Measurements from ENCODE around the gene GBP2.
A peak's percentile ranks its signal among the peaks of the same experiment; 100 is the strongest.

GBP2 gene

GRCh38 chr1:89125913-89126580, at the start of gene GBP2:
TSS of gene GBP2 (minus strand) at chr1:89126114. CDS start at chr1:89121966, 4,148 bp downstream.
- peak; percentile 42 for DNase-seq (ENCODE audit: extremely low read depth, low read depth)
- TF ChIP-seq CTCF (IDR thresholded peaks at IDR 0.05; ENCODE audit: low read depth, low read length, missing control alignments): no peak
- H3K4me3 ChIP-seq (replicated peaks; ENCODE audit: low read depth, low read length): peak within 1 kb of the TSS; percentile 10

GRCh38 chr1:89174491-89174890, 48.6 kb upstream of the GBP2 start:
- DNase-seq (ENCODE audit: extremely low read depth, low read depth): no peak
- H3K4me3 ChIP-seq (replicated peaks; ENCODE audit: low read depth, low read length): no peak overlapping the region
- TF ChIP-seq CTCF (IDR thresholded peaks at IDR 0.05; ENCODE audit: low read depth, low read length, missing control alignments): no peak

GRCh38 chr1:89172468-89173143, 46.7 kb upstream of the GBP2 start:
- TF ChIP-seq CTCF (IDR thresholded peaks at IDR 0.05; ENCODE audit: low read depth, low read length, missing control alignments): no peak
- no peak overlapping the region for H3K4me3 ChIP-seq (replicated peaks; ENCODE audit: low read depth, low read length)
- no peak for DNase-seq (ENCODE audit: extremely low read depth, low read depth)

DNA sequence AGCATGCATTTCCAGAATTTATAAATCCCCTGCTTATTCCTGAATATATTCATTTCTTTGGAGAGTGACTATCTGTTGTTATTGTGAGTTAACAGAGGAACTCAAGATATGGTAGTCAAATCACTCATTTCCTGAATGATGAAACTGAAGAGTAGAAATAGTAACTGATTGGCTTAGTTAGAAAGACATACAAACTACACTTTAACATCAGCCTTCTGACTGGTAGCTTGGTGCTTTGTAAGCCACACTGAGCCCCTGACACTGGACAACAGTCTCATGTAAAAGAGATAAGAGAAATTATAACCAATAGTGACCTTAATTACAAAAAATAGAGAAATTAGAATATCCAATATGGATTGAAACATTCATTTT, 45.1 kb upstream of the GBP2 start:
- TF ChIP-seq CTCF (IDR thresholded peaks at IDR 0.05; ENCODE audit: low read depth, low read length, missing control alignments): no peak
- H3K4me3 ChIP-seq (replicated peaks; ENCODE audit: low read depth, low read length): no peak overlapping the region
- DNase-seq (ENCODE audit: extremely low read depth, low read depth): no peak

DNA sequence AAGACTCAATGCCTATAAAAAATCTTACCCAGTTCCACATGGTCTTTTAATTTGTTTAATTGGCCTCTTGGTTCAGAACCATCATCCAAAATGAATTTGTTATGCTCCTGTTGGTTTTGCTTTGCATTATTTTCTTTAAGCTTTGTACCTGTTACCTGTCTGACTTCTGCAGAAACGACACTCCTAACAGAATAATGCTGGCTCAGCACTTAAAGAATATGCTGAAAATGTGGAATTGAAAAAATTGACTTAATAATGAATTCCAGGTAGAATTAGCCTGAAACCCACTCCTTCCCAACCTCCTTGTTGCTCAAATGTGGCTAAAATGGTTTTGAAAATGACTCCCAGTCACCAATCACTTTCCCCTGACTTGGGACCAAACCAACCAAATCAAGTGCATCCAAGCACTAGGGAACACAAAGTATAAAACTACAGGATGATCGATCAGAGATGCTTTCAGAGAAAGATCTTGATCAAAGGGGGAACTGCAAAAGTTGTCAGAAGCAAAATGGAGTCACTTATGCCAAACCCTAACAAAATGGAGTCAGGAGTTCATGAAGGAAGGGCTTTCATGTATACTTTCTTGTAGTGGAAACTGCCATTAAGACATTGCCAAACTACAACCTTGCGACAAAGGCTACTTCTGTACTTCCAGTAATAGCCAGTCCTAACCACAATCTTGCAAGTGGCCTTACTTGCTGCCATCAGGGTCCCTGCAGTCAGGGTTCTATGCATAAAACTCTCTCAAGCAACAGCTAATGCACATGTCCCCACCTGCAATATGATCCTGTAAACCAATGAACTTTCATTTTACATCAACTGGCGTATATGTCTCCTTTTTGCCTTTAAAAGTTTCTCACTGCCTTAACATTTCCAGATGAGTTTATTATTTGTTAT, 44.5 kb upstream of the GBP2 start:
- no peak for DNase-seq (ENCODE audit: extremely low read depth, low read depth)
- TF ChIP-seq CTCF (IDR thresholded peaks at IDR 0.05; ENCODE audit: low read depth, low read length, missing control alignments): no peak
- no peak overlapping the region for H3K4me3 ChIP-seq (replicated peaks; ENCODE audit: low read depth, low read length)

DNA sequence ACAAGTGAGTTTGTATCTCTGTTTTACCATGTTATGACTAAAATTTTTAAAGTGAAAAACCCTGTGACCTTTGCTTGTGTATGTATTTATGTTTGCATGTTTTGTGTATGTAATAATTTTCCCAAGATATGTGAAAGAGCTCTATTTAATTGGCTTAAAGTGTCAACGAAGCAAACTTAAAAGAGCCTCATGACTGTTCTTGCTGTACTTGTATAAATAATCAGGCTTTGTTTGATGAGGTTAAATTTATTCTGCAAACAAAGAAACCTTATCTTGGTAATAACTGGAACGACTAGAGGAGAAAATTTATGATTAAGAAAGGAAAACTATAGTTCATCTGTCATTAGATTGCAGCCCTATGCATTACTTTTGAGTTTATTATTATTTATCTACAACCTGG, 43.3 kb upstream of the GBP2 start:
- TF ChIP-seq CTCF (IDR thresholded peaks at IDR 0.05; ENCODE audit: low read depth, low read length, missing control alignments): no peak
- no peak overlapping the region for H3K4me3 ChIP-seq (replicated peaks; ENCODE audit: low read depth, low read length)
- no peak for DNase-seq (ENCODE audit: extremely low read depth, low read depth)

Measured in HFF-Myc (cell line).